Femur (tissue), 1 donor: Measurements from ENCODE around the gene TMEM132A.
A peak's percentile ranks its signal among the peaks of the same experiment; 100 is the strongest.
"Not testable (repeated sequence)": the region's sequence is repeated elsewhere in the genome, so short reads cannot be mapped to it uniquely, and the experiment has no call there.

Experiments
- DNase-seq: peaks from one replicate; pipeline ENCODE4 v3.0.0-alpha.2; 2017

The TMEM132A gene

DNA sequence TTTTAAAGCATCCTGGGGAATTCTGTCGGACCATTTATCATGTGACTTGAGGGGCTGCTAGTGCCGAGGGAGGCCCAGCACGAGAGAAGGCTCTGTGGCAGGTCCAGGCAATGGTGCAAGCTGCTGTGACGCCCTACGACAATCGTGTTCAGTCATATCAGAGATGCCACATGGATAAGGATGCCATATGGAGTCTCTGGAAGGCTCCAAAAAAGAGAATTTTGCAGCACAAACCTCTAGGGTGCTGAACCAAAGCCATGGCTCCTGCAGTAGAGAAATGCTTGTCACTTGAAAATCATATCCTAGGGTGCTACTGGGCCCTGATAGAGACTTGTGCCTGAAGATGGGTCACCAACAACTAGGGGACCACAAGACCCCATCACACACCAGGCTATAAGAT lies 40.5 kb downstream of the TMEM132A start:
- no peak for DNase-seq

DNA sequence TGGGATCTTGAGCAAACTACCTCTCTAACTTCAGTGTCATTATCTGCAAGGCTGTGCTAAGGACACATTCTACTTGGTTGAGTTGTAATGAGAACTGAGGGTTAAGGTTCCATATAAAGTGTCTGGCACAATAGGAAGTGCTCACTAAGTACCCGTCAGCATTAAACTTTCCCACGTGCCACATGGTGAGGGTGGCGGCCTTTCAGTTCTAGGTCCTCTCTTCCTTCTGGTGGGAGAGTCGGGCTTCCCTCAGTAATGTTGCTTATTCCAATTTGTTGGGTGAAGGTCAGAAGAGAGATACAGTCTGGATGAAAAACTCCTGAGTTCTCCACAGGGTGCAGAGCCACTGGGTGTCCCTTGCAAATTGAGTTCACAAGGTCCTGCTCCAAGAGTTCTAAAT lies 42.6 kb downstream of the TMEM132A start:
- no peak for DNase-seq

DNA sequence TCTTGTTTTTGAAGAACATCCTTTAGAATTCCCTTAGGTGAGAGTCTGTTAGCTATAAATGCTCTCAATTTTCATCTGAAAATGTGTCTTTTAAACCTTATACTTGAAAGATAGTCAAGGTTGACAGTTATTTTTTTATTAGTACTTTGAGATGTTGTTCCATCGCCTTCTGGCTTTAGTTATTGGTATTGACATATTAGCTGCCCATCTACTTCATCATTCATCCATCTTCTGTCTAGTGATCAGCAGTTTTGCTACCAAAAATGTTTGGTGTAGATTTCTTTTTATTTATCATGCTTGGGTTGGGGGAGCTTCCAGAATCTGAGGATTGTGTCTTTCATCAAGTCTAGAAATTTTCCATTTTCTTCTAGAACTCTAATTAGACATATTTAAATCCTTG lies 44.0 kb downstream of the TMEM132A start:
- DNase-seq: no peak

DNA sequence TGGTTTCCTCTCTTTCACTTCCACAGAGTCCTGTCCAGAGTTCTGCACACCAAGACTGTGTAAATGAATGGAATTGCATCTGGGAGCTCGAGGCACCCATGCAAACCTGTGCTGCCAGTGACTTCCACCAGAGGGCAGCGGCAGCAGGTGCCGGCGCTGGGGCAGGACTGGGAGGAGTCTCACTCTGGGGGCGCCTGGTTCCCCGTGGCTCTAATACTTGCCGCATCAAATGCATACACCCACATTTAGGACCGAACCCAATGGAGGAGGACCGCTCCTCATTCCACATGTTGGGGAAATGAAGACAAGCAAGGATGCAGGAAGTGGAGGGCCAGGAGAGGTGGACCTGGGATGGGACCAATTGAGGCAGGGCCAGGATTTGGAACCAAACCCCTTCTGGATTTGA lies 46.1 kb downstream of the TMEM132A start:
- peak; percentile 59 for DNase-seq

DNA sequence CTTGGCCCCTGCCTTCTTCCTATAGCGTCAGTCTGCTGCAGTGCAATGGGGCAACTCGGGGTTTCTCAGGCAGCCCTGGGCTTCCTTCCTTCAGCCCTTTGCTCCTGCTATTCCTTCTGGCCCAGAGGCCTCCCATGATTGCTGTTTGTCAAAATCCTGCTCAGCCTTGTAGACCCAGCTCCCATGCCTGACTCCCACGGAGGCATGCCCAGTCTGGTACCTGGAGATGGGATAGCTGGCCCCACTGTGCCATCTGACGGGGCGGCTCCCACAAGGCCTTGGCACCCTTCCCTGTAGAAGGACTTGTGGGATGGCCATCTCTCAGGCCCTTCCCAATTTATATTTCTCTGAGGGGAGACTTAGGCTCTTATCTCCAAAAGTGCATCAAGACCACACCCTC lies 46.6 kb downstream of the TMEM132A start:
- no peak for DNase-seq

DNA sequence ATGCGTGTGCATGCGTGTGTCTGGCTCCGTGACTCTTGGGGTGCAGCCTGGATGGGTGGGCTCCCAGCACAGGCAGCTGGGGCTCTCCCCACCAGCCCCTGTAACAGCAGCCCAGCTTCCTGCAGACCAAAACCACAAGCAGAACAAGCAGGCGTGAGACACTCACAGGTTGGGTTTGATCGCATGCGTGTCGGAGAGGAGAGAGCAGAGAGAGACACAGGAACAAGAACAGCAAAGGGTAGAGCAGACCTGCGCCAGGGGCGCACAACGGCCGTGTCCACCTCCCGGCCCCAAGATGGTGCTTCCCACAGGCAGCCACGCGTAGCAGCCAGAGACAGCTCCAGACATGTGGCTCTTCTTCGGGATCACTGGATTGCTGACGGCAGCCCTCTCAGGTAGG lies 47.3 kb downstream of the TMEM132A start, which contains the start of gene CD6:
CD6 (plus strand) TSS at position 161 of the 400 bp plus-strand sequence; CDS start at position 347, 186 bp downstream.
- DNase-seq: no peak

DNA sequence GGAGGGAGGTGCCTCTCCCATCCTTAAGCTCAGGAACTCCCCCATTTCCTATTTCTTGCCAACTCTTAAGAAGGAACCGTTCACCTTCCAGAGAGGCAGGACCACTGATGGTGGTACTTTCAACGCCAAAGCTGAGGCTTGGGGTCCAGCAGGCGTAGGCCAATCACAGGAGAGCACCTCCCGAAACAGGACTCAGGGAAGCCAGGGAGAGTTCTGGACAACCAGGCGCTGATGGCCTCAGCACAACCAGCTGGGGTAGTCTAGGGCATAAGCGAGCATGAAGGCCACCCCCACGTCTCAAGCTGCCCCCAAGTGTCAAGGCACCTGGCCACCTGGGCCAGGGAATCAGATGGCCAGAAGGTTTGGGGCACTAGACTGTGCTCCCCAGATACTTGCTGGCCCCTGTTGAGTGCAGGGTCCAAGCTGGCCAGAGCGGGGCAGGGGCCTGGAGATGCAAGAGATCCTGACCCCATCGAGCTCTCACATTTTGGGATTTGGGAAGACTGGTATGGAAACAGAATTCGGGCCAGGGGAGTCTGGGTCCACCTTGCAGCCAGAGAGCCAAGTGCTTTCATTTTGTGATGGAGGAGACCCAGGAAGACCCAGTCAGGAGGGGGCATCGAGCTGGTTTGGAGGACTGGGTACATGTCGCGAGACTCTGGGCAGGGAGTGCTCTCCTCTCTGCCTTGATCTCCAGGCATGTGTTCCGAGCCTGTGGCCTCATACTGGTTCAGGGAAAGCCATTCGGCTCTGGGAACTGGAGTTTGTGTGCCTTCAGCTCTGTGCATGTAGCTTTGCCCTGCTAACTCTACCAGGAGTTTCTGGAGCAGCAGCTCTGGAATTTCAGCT lies 48.1 kb downstream of the TMEM132A start:
- DNase-seq: no peak

DNA sequence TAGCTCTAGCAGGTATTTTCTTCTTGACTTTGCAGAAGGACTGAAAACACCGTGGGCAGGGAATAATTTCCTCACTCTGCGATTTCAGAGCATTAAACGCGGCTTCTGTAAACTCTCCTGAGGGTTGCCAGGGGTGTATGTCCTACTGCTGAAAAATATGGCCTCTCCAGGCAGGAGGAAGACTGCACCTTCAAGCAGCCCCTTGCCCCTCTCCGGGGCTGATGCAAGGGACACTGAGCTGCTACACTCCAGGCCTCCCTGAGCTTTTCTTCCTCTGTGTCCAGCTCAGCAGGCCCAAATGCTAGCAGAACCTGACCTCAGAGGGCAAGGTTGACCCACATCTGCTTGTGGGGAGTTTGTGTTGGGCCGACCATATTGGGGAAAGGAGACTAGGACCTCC lies 49.4 kb downstream of the TMEM132A start:
- no peak for DNase-seq

DNA sequence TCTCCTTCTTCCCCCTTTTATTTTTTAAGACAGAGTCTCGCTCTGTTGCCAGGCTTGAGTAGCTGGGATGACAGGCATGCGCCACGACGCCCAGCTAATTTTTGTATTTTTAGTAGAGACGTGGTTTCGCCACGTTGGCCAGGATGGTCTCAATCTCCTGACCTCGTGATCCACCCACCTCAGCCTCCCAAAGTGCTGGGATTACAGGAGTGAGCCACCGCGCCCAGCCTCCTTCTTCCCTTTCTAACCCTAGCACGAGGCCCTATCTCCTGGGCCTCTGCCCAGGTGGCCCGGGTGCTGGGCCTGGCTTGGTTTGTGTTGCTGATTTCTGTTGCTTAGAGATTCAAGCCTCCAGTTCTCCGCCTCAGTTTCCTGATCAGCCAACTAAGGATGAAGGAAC lies 50.1 kb downstream of the TMEM132A start:
- not testable (repeated sequence) for DNase-seq

DNA sequence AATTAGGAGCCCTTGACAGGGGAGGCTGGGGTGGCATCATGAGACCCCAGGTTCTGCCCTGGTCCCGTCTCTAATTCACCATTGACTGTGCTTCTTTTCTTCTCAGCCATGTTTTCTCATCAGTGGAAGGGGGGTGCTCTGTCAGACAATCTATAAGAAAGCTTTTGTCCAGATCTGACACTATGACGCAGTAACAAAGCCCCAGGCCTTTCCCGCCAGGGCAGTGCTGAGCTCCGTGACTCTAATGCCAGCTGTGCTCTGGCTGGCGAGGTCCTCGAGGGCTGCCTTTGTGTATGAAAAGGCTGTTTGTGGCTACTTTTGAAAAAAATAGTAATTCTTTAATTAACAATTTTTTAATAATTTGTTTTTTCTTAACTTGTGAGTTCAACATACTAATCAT lies 50.5 kb downstream of the TMEM132A start:
- no peak for DNase-seq

DNA sequence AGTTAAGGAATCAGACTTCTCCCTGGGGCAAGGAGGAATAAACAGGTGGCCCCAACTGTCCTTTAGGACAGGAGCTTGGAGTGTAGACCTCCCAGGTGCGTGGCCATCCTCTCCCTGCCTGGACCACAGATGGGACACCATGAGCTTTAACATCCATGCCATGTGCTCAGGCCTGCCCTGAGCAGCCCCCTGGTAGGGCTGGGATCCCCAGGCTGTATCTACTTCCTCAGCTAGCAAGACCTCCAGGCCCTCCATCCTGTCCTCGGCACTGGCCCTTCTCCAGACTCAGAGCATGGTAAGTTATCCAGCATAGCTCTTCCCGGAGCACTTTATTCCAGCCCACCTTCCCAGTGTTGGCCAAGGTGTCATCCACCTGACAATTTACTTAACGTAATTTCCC lies 53.0 kb downstream of the TMEM132A start:
- no peak for DNase-seq

DNA sequence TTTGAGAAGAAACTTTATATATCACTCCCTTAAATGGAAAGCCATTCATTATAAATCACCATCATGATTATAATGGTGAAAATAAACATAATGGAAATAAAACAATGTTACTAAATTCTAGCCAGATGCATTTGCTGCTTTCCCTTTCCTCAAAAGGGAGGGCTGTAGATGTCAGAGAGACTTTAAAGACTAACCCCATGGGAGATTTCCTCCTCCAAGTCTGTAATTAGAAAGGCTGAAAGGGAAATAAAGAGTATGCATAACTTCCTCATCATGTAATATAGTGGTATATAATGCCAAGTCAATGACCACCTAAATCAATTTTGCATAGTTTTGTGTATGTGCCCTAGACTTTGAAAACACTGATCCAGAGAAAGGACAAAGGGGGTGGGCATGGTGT lies 53.6 kb downstream of the TMEM132A start:
- no peak for DNase-seq

DNA sequence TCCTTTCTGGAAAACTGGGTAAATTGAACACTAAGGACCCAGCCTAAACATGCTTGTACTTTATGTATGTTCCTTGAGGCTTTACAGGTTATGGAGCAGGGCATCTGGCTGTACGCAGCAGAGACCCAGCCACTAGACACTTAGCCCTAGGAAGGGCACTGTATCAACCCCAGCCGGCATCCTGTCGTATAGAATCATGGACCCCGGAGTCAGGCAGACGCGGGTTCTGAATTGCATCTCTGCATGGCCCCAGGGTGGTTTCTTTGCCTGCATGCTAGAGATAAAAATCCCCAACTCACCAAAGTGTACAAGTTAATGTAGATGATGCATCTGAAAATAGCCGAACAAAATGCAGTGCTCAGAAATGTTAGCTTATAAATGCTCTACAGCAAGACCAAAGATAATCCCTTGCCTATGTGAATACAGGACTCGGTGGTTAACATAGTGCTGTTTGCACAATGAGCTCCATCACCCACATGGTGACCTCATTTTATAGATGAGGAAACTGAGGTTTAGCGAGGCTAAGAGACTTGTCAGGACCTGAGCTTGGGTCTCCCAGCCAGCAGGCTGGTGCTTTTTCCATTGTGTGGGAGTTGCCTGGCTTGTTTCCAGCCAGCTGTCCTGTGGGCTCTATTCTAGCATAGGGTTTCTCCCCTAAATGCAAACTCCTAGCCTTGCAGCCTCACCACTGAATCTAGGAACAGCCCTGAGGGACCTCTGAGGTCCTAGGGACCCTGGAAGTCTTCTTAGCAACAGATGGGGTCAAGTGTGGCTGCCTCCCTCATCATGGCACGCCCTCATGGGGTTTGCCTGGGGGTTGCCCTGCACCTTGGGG lies 54.5 kb downstream of the TMEM132A start:
- peak; percentile 59 for DNase-seq

DNA sequence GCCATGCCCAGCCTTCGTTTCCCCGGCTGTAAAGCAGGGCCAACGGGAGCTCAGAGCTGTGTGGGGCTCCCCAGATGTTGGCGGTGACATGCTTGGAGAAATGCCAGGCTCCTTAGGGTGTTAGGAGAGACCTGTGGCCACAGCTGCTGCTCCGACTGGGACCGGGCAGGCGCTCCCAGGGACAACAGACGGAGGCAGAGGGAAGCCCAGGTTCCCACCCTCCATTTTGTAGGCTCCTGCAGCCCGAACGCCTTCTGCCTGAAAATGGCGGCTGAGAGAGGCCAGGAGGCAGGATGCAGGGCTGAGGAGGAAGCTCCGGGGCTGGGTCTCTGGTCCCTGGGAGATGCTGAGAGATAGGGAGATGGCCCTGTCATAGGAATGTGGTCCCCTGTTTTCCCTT lies 57.3 kb downstream of the TMEM132A start:
- DNase-seq: no peak

DNA sequence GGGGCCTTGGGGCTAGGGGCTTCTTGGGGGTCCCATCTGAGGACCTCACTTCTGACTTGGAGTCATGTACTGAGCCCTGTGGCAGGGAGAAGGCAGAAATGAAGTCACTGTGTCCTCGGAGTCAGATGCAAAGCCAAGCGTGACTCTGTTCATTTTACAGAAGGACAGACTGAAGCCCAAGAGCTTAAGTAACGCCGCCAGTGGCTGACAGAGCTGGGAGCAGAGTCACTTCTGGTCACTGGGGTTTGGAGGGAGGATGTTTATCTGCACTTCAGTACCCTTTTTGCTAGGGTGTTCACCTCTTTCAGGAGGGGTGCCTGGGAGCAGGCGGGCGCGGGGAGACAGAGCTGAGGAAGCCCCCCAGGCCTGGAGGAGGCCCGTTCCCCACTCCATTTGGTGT lies 57.9 kb downstream of the TMEM132A start:
- no peak for DNase-seq

DNA sequence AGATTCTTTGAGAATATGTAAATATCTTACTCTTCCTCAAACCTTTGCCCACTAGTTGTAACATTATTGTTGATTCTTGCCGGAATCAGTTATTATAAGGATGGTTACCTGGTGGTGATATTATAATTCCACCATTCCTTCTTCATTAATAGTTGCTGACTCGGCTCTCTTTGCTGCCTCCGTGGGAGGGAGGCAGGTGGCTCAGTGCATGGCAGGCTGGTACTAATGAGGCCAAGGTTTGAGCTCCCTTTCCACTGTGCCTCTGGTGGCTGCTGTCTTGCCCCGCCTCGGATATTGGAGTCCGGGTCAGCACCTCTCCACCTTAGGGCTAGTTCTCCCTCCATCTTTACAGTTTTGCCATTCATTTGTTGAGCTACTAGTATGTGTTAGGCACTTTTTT lies 59.9 kb downstream of the TMEM132A start:
- no peak for DNase-seq

DNA sequence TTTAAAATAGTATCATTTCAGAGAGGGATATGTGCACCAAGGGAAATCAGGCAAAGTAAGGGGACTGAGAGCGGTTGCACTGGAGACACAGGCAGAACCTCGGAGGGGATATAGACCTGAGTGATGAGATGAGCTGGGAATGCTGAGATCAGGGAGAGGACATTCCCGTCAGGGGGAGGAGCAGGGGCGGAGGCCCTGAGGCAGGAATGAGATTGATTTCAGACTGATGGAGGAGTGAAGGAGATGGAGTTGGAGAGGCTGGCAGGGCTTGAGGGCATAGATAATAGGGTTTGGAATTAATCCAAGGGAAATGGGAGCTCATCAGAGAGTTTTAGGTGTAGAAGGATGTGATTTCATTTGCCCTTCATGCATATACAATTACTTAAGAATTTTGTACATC lies 60.4 kb downstream of the TMEM132A start:
- no peak for DNase-seq

DNA sequence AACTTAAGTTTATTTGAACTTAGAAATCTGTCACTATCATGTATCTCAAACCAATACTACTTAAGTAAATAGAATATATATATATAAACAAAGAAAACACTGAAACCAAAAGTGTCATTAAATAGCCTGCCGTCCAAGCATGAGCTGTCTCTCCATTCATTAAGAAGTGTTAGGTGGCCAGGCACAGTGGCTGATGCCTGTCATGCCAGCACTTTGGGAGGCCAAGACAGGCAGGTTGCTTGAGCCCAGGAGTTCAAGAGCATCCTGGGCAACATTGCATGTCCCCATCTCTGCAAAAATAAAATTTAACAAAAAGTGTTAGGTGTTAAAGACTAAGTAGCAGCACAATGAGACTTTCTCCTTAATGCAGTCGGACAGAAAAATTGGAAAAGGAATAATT lies 61.2 kb downstream of the TMEM132A start:
- no peak for DNase-seq

DNA sequence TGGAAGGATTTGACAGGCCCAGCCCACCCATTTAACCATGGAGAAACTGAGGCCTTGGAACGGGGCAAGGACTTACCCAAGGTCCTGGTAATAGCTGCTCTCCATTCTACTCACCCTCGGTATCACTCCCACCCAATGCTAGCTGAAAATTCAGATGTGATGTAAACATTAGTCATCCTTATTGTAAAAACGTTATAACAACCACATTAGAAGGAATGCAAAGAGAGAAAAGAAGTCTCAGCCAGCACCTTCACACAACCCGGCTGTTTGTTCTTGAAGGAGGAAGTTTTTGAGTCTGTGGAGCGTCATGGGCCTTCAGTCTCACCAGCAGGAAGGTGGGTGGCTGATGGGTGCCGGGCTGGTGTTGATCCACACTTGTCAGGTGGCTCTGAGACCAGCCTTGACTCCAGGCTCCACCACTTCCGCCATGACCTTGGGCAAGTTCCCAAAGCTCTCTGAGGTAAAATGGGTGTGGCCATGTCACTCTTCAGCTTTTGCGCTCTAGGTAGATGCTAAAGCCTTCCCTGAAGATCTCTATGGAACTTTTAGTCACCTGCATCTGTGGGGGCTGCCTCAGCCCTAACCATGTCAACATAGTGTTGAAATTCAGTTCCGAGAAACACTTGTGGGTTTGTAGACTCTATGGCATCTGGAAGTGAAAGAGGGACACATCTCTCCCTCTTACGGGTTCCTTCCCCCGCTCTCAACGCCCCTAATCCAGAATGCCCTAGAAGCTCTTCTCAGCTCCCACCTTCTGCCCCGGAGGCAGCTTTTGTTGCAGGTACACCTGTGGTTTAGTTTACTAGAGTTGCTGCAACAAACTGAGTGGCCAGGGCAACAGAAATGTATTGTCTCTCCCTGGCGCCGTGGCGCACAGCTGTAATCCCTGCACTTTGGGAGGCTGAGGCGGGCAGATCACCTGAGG lies 62.0 kb downstream of the TMEM132A start:
- no peak for DNase-seq
